HG03342 (cell line): ENCODE data around the gene OPCML.

Experiments
- ATAC-seq: cut with Tn5 transposase; IDR thresholded peaks from one replicate; pipeline ENCODE4 v1.9.1; 2021; ENCODE audit warnings: mild to moderate bottlenecking, moderate library complexity; ENCODE audit not compliant: unreplicated experiment

OPCML gene

DNA sequence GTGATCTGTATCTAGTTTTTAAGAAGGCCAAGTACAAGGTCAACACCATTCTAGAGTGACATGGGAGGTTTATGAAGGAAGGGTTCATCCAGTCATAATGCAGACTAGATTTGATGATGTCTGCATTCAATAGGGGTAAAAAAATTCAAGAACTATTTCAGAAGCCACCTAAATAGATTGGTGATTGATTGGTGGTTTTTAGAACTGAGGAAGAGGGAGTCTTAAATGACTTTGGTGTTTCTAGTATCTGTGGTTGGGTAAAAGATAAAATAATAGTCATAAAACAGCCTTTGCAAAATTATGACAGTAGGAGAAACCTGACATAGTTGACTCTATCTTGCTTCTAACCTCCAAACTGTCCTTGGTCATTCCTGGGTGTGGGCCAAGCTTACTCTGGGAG is 114.1 kb downstream of the OPCML start:
- ATAC-seq = no peak

DNA sequence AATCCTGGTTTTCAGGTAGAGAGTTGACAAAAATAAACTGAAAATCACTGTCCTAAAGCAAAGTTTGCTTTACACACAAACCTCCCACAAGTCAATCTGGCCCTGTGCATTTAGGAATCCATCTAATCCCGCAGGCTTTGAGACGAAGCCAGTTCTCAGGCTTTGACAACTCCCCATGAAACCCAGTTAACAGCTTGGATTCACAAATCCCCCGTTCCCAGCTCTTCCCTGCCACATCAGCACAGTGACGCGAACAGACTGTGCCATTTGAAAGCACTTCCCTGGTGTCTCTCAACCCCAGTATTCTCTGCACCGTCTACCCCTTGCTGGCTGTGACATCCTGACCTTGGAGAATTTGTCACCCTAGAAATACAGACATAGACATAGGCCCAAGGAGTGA is 117.8 kb downstream of the OPCML start:
- ATAC-seq = no peak

DNA sequence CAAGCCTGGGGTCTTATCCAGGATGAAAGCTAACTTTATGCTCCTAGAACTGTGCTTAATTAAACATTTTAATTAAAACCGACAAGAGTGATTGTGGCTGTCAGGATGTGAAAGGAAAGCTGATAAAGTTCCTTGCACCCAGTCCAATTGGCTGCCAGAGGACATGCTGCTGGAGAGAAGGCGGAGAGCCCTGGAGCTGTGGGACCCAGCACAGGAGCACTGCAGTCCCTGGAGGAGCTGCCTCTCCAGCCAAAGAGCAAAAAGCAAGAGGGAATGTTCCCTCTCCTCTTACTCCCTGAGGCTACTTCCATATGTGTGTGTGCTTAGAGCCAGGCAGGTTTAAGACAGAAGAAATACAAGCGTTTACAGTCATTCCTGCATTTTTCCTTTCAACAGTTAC is 118.6 kb downstream of the OPCML start:
- ATAC-seq = no peak

DNA sequence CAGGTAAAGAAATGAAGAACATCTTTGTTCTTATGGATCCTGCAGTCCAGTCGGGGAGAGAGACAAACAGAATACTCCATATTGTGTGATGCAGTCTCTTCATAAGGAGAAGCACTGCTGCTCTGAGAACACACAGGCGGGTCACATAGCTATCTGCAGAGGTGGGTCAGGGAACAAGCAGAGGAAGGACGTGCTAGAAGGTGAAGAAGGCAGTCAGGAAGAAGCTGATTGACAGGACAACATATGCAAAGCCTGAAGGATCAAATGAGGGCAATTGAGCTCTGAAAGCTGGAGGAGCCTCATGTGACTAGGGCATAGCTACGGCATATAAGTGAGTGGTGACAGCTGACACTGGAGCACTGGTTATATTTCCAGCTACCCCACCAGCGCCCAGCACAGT is 122.5 kb downstream of the OPCML start:
- no peak for ATAC-seq

DNA sequence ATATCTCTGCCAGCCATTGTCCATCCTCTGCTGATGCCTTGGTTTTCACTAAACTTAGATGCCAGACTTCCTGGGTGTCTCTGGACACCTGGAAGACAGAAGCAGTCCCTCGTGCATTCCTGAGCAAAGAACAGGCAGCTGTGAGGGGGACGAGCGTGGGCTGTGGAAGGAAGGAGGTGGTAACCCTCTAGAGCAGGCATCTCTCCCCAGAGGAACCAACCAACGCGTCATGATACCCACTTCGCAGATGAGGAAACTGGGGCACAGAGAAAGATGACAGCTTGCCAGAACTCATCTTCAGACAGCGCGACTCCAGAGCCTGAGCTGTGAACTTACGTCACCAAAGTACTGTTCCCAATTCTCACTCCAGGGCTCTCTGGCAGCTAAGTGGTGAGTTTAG is 123.4 kb downstream of the OPCML start:
- ATAC-seq = no peak

DNA sequence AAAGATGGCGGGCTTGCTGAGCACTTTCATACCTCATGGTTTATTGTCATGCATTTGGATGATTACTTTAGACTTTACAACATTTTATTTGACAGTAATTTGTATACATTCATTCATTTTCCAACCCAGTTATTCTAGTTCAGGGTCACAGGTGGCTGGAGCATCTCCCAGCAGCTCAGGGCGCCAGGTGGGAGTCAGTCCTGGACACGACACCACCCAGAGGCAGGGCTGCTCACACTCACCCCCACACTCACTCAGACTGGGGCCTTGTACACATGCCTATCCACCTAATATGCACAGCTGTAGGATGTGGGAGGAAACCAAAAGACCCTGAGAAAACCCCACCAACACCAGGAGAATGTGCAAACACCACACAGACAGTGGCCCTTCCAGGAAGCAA is 123.9 kb downstream of the OPCML start:
- ATAC-seq = no peak

DNA sequence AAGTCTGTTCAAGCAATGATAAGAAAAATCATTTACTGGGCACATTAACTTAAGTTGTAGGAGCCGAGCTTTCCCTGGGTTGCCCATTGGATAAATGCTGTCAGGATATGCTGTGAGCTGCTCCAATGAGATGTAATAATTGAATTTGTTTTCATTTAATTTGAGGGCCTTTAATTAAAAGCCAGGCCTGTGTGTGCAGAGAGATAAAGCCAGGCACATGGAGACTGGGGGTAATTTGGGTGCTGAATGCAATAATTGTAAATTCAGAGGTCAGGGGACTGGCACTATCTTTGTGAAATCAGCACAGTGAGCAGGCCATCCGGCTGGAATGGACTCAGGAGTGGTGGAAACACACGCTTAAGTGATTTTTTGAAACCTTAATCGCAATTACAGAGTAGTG is 125.8 kb downstream of the OPCML start:
- ATAC-seq = no peak

DNA sequence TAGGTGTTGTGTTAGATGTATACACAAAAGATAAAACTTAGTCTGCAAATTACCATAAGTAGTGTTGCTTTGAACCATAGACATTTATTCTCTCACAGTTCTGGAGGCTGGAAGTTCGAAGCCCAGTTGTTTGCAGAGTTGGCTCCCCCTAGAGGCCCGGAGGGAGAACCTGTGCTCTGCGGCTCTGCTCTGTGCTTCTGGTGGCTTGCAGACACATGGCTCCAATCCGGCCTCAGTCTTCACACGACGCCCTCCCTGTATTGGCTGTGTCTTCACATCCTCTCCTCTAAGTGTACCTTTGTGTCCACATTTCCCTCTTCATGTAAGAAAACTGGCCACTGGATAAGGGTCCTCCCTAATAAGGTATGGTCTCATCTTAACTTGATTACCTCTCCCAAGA is 128.4 kb downstream of the OPCML start:
- ATAC-seq = no peak

DNA sequence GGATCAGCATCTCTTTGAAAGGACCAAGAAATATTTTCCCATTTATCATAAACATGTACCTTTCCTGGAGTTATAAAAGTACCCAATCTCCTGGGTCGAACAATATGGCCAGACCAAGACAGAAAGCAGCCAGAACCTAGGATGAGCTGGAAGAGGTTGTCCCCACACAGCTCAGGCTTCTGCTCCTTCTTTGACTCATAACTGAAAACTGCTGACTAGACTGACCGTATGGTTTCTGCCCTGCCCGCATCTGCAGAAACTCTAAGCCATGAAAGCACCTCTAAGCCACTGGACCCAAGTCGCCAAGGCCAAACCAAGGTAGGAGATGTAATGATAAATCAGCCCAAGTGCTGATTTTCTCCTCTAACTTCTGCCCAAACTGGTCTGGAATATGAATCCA is 129.8 kb downstream of the OPCML start:
- no peak for ATAC-seq

DNA sequence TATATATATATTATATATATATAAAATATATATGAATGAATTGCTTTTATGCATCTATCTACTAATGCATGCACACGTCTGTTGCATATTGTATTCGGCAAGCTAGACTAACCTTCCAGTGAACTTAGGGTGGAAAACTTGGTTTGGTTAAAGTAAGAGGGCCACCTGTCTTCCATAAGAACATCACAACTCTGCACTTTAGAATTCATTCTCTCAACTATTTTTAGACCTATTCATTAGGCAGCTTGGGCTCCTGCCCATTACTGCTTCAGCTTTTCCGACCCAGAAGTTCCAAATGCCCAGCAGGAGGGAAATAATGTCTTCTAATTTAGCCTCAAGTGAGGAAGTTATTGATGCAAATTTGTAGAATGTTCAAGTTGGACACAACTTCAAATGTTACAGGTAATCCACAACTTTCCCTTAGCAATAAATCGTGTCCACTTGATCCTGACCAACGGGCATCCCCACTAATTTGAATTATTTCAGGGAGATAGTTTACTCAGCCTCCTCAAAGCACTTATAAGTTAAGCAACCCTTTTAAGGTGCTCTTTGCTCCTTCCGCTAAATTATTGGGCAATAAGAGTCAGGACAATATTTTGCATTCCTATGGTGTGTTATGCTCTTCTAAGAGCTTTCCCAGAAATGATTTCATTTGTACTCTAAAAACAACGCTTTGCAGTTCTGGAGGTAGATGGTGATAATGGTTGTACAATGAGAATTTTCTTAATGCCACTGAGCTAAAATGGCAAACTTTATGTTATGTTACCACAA is 132.3 kb downstream of the OPCML start:
- no peak for ATAC-seq

DNA sequence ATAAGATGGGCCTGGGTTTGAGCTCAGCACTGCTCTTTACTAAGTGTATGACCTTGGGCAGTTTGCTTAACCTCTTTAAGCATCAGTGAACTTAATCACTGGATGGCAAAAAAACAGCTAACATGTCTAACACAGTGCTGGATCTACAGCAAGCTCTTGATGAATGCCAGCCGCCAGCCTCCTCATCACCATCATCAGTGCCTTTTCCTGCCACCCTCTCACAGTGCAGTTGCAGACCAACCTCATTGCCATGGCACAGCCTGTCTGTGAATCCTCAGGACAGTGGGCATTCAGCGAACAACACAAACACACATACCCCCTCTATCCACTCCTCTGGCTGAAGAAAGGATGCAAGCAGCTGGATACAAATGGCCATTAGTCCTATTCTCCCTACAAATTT is 133.0 kb downstream of the OPCML start:
- ATAC-seq = no peak

DNA sequence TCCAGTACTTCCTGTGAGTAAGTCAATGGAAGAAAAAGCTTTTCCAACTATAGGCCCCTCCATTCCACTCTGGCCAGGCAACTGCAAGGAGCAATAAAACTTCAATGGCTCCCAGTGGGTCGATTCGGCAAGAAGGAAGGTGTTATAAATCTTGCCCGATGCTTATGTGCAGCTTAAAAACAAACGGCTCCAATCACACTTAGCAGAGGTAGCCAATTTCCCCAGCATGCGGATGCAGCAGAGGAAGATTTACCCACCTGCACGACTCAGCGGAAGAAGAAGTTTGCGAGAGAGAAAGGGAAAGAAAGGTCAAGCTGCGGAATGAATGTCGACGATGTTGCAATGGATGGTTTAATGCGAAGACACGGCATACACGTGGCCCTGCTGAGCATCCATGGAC is 141.5 kb downstream of the OPCML start:
- no peak for ATAC-seq

DNA sequence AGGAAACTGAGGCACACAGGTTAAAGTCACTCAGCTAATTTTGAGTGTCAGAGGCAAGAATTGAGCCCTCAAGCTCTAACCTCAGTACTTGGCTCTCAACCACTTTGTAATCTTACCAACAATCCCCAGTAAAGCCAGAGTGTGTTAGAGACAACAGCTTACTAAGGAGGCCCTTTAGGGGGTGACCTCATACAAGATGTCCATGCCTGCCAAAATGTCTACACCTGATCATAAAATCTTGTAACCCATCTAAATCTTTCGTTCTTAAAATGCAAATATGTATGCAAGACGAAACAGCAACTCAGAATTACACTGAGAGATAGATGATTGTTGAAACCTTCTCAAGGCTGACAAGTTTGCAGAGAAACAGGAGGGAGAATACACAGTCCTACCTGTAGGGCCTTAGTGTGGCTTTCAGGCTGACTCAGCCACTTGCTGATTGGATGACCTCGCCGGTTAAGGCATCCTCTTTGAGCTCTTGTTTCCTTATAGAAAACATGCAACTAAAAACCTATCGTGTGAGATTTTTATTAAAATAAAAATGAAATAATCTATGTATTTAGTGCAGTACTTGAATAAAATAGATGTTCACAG is 143.2 kb downstream of the OPCML start:
- no peak for ATAC-seq

DNA sequence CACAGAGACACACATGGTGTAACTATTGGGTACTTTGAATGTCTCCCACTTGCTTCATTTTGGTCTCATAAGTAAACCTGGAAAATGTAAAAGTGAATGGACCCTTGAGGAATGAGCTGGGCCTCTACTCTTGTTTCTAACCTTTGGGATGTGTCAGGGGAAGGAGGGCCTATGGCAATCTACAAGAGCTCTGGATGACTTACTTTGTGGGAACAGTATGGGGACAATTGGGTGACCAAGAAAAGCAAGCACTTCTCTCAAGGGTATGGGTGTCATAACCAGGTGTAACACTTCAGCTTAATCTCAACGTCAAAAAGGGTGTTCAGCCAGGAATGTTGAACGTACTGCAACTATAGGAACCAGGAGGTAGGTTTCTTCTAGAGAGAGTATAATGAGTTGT is 144.0 kb downstream of the OPCML start:
- ATAC-seq = no peak

DNA sequence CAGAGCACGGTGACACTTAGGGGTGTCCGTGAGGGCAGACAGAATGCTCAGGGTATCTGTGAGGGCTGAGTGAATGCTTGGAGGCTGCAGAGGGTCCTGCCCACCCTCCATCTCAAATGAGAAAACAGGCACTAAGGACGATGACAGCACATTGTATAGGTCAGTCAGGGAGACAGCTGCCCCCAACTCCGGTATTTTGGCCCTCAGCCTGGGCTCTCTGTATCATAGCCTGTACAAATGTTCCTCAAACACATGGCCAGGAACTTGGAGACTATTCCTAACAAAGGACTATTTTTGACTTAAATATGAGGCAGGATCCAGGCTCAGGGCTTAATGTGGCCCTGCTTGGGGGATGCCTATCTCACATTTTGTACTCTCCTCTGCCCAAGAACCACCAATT is 145.4 kb downstream of the OPCML start:
- no peak for ATAC-seq

DNA sequence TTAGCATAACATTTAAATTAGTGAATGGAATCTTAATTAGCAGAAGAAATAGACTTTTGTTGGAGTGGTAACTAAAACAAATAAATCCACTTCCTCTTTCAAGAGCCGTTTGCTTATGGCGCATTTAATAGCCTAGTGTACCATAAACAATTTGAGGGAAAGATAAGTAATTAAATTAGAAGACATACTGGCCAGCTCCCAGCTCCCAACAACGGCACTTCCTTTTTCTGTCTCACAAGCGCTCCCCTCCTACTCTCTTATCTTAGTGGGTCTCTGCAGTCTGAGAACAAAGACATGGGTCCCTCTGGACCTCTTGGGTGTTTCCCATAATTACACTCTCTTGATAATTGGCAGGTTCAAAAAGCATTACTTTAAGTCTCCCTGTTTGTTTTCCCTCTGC is 146.0 kb downstream of the OPCML start:
- no peak for ATAC-seq

DNA sequence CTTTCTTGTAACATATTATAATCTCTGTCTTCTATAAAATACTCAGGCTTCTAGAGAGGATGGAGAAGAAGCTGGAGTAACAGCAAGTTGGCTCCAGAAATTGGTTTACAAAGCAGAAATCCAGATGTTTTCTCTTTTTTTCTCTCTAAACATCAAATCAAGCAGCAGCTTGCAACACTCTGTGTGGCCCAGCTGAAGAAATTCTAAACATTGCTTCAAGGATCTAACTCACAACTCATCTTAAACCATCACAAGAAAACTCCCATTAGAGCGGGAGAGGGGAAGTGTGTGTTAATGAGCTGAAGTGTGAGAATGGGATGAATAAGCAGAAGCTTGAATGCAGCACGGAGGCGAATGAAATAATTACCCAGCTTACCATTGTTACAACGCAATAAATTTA is 146.5 kb downstream of the OPCML start:
- no peak for ATAC-seq

DNA sequence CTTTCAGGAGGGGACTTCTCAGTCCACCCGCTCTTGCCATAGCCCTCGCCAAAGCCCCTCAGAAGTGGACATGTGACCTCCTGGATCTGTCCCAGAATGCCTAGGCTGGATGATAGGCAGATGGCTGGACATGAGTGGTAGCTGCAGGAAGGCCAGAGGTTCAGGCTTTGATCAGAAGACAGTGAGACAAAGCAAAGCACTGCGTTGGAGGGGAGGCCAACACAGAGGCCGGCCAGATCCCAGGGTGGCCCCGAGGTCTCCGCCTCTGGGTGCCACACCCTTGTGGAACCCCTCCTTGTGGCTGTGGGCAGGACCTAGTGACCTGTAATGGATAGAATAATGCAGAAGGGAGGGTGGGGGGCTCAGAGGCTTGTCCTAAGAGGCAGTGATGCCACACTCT is 147.6 kb downstream of the OPCML start:
- no peak for ATAC-seq

DNA sequence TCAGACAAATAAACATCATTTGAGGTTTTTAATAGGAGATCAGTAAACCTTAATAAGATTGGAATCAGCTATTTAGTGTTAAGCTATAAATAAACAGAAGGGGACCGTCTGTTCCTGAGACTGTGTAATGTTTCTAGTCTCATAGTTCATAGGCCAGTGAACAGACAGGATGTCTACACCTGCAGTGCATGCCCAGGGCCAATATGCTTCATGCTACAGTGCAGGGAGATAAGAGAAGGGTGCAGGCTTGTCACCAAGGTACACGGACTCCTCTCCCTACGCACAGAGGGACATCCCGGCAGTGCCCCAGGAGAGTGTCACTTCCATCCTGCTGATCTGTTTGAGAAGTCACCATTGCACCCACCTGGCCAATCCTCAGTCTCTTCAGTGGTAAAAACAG is 148.6 kb downstream of the OPCML start:
- no peak for ATAC-seq

DNA sequence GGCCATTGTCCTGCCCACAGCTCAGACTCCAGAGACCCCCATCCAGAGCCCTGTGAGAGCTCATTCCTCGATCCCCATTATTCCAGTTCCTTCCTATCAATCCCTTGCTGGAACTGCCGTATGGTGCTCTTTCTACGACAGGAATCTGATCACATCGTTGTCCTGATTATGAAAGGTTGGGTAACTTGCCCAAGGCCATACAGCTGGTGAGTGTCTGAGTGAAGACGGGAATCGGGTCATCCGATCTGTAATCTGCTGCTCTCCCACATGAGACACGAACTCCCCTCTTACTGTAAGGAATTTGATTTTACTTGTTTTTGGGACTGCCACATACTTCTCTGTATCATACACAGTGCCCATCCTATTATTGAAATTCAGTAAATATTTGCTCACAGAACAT is 149.1 kb downstream of the OPCML start:
- no peak for ATAC-seq

DNA sequence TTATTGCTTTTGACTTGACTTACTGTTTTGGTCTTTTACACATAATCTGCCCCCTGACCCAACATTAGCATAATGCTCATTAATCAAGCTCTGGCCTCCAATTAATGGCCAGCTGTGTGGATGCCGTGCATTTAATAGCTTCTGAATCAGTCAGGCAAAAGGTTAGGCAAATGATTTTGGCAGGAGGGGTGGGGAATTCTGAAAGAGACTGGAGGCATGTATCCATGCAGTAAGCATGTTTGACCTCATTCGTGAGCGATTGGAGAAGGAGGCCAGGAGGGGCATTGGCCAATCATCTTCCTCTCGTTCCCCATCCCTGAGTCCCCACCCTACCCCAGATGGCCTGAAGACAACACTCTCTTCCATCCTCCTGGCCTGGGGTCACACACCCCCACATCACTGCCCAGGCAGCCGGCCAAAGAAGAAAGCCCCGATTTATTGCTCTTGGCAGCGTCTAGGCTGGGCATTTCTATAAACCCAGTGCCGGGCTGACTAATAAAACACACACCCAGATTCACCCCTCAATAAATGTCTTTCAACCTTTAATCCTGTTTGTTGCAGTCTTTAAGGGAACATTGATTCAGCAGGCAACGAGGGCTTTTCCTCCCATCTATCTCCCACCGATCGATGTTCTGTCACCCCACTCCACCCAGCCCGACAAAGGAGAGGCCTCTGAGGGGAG is 150.0 kb downstream of the OPCML start:
- no peak for ATAC-seq

DNA sequence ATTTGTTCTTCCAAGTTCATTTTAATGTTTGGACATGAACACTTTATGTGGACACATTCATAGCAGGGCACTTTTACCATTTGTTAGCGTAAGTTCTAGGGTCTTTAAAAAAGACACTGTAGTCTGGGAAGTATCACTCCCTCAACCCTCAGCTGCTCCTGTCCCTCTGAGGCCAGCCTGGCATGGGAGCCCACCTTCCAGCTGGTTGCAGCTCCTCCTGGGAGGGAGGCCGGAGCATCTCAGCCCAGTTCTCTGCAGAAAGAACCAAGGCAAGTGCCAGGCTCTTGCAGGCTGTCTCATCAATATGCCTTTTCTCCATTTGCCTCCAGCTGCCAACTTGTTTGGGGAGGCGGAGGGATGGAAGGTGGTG is 150.6 kb downstream of the OPCML start:
- no peak for ATAC-seq

DNA sequence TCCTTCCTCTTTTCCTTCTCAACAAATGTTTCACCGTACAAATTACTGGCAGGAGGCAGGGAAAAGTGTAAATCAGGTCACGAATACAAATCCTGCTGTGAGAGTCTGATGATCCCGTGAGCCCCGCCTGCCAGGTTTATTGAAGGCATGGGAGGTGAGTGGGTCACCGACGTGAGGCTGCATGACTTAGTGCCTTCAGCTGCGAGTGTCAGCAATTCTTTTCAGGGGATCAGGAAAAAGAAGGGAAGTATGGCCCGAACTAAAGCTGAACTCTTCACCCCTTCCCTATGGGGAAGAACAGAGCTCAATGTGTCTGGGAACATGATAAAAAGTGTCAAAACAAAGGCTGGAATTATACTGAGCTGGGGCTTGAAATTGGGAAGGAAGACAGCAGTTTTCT is 166.2 kb downstream of the OPCML start:
- ATAC-seq = no peak
